Measurements from ENCODE around the gene FBXW8. TPM values are rescaled to one million over a fixed set of nuclear protein-coding genes. Genes with fewer than 3 reads are reported as not detected.

FBXW8 gene
- polyA plus RNA-seq, 1 donor (not counting 4 experiments of a cell fraction or from before 2014, with no cell fraction given), result 5.0 TPM

DNA sequence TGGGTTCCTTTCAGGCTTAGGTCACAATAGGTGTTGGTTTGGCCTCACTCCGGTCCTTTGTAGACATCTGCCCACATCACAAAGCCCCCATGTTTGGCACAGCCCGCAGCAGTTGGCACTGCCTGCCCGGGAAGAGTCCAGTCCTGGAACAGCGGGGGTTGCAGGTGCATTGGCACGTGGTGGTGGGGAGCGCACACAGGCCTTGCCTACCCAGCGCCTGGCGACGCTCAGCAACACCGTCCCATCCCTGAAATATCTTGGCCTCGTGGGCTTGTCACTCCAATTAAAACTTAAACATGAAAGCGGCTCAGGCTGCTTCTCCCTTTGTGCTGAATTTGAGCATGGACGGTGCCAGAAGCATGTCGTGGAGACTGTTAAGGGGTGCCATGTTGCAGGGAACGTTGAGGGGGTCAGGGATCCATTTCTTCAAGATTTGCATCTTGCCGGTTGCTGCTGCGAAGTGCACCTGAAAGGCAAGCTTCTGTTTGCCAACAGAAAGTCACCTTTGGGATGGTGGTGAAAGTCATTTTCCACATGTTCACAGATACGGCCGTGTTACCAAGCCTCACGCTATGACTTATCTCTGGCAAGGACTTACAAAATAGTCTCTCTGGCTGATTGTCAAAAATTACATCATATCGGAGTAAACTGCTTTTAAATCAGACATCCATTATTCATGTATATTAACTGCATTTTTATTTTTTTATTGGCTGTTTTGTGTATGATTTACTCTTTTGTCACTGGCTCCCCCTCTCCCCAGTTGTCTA is 91.5 kb downstream of the FBXW8 start:
- H3K9me3 ChIP-seq (ENCODE audit: control insufficient read depth, low read depth, low read length), result no peaks in the 10 kb centered on the region
- FAIRE-seq (no peak), DNase-seq (ENCODE audit: low read depth, low spot score) (no peak)
- no peaks in the 10 kb centered on the region for H4K20me1 ChIP-seq (ENCODE audit: control insufficient read depth, extremely low read depth, insufficient read depth, low read length)
- H3K9me1 ChIP-seq (ENCODE audit: control insufficient read depth, extremely low read depth, insufficient read depth, low read length), result no peaks in the 10 kb centered on the region
- no peaks in the 10 kb centered on the region for H3K4me1 ChIP-seq (ENCODE audit: control insufficient read depth, extremely low read depth, insufficient read depth, low read length)
- dilution Hi-C loops (cut with MboI; ENCODE audit: extremely low pct_ligation_motif_present, low sequenced_read_pairs), result no loop called here
- H3K27me3 ChIP-seq (ENCODE audit: control insufficient read depth, extremely low read depth, insufficient read depth, low read length), result no peaks in the 10 kb centered on the region
- H3K4me2 ChIP-seq (ENCODE audit: control insufficient read depth, extremely low read depth, insufficient read depth, low read depth, low read length), result no peak overlapping the region
- no peak overlapping the region for H2AFZ ChIP-seq (ENCODE audit: control insufficient read depth, low read length)
- H3K79me2 ChIP-seq (ENCODE audit: control insufficient read depth, insufficient read depth, low read length), result no peaks in the 10 kb centered on the region
- peaks cover 0 to 11% of the 10 kb centered on the region in 2 experiments for H3K36me3 ChIP-seq (ENCODE audit: control insufficient read depth in 2 of 2, extremely low read depth in 1 of 2, insufficient read depth in 2 of 2, low read length in 2 of 2)
- no peak overlapping the region for H3K4me3 ChIP-seq (ENCODE audit: control insufficient read depth in 2 of 3, extremely low read depth in 1 of 3, insufficient read depth in 2 of 3, low read depth in 1 of 3, low read length in 3 of 3)
- no peak overlapping the region for H3K9ac ChIP-seq (ENCODE audit: control insufficient read depth, extremely low read depth, insufficient read depth, low read length)
- TF ChIP-seq, protein P1, sequence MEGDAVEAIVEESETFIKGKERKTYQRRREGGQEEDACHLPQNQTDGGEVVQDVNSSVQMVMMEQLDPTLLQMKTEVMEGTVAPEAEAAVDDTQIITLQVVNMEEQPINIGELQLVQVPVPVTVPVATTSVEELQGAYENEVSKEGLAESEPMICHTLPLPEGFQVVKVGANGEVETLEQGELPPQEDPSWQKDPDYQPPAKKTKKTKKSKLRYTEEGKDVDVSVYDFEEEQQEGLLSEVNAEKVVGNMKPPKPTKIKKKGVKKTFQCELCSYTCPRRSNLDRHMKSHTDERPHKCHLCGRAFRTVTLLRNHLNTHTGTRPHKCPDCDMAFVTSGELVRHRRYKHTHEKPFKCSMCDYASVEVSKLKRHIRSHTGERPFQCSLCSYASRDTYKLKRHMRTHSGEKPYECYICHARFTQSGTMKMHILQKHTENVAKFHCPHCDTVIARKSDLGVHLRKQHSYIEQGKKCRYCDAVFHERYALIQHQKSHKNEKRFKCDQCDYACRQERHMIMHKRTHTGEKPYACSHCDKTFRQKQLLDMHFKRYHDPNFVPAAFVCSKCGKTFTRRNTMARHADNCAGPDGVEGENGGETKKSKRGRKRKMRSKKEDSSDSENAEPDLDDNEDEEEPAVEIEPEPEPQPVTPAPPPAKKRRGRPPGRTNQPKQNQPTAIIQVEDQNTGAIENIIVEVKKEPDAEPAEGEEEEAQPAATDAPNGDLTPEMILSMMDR (optimal IDR thresholded peaks at IDR 0.05 in 1 of 3, IDR thresholded peaks at IDR 0.05 in 1 of 3, conservative IDR thresholded peaks at IDR 0.05 in 1 of 3; ENCODE audit: extremely low read depth in 1 of 3, insufficient read depth in 2 of 3, low read length in 3 of 3), result no peak
- no peak for TF ChIP-seq EZH2 (IDR thresholded peaks at IDR 0.05; ENCODE audit: low read length)
- no peak overlapping the region for H3K27ac ChIP-seq (ENCODE audit: control insufficient read depth, insufficient read depth, low read length)

DNA sequence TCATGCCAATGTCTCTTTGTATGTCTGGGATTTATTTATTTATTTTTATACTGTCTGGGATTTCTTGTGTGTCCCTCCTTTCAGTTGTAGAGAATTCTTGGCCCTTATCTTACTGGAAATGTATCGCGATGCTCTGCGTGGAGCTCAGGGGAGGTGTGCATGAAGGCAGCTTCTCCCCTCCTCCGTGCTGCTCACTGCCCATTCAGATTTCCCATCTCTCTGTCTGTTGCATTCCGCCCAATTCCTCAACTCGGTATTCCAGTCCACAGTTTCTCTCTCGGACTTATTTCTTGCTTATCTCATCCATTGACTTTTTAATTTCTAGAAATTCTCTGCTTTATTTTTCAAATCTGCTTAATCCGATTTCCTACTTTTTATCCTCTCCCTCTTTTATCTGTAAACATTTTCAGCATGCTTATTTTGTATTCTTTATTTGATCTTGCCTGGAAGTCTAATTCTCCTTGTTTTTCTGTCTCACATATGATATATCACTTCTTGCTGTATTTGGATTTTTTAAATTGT is 93.2 kb downstream of the FBXW8 start:
- Histone ChIP-seq H4K20me1 (ENCODE audit: control insufficient read depth, extremely low read depth, insufficient read depth, low read length) (no peaks in the 10 kb centered on the region), H3K27me3 (ENCODE audit: control insufficient read depth, extremely low read depth, insufficient read depth, low read length) (no peaks in the 10 kb centered on the region), H3K4me3 (ENCODE audit: control insufficient read depth in 2 of 3, extremely low read depth in 1 of 3, insufficient read depth in 2 of 3, low read depth in 1 of 3, low read length in 3 of 3) (no peak overlapping the region), H3K27ac (ENCODE audit: control insufficient read depth, insufficient read depth, low read length) (no peak overlapping the region), H3K36me3 (ENCODE audit: control insufficient read depth in 2 of 2, extremely low read depth in 1 of 2, insufficient read depth in 2 of 2, low read length in 2 of 2) (peaks cover 0 to 10% of the 10 kb centered on the region in 2 experiments), H3K79me2 (ENCODE audit: control insufficient read depth, insufficient read depth, low read length) (no peaks in the 10 kb centered on the region), H3K9ac (ENCODE audit: control insufficient read depth, extremely low read depth, insufficient read depth, low read length) (no peak overlapping the region), H3K9me1 (ENCODE audit: control insufficient read depth, extremely low read depth, insufficient read depth, low read length) (no peaks in the 10 kb centered on the region), H3K4me1 (ENCODE audit: control insufficient read depth, extremely low read depth, insufficient read depth, low read length) (no peaks in the 10 kb centered on the region), H2AFZ (ENCODE audit: control insufficient read depth, low read length) (no peak overlapping the region), H3K9me3 (ENCODE audit: control insufficient read depth, low read depth, low read length) (no peaks in the 10 kb centered on the region), H3K4me2 (ENCODE audit: control insufficient read depth, extremely low read depth, insufficient read depth, low read depth, low read length) (no peak overlapping the region)
- DNase-seq (ENCODE audit: low read depth, low spot score), result no peak
- TF ChIP-seq, protein P1 (optimal IDR thresholded peaks at IDR 0.05 in 1 of 3, IDR thresholded peaks at IDR 0.05 in 1 of 3, conservative IDR thresholded peaks at IDR 0.05 in 1 of 3; ENCODE audit: extremely low read depth in 1 of 3, insufficient read depth in 2 of 3, low read length in 3 of 3), result no peak
- TF ChIP-seq EZH2 (IDR thresholded peaks at IDR 0.05; ENCODE audit: low read length), result no peak
- FAIRE-seq, result no peak
- dilution Hi-C loops (cut with MboI; ENCODE audit: extremely low pct_ligation_motif_present, low sequenced_read_pairs), result no loop called here

All from keratinocyte (primary cell).